ENCODE results near the gene PNMA8A. TPM values are rescaled to one million over a fixed set of nuclear protein-coding genes. Genes with fewer than 3 reads are reported as not detected.

PNMA8A gene
- total RNA-seq, 1 donor from 2014 or later, result 1.2 TPM

DNA sequence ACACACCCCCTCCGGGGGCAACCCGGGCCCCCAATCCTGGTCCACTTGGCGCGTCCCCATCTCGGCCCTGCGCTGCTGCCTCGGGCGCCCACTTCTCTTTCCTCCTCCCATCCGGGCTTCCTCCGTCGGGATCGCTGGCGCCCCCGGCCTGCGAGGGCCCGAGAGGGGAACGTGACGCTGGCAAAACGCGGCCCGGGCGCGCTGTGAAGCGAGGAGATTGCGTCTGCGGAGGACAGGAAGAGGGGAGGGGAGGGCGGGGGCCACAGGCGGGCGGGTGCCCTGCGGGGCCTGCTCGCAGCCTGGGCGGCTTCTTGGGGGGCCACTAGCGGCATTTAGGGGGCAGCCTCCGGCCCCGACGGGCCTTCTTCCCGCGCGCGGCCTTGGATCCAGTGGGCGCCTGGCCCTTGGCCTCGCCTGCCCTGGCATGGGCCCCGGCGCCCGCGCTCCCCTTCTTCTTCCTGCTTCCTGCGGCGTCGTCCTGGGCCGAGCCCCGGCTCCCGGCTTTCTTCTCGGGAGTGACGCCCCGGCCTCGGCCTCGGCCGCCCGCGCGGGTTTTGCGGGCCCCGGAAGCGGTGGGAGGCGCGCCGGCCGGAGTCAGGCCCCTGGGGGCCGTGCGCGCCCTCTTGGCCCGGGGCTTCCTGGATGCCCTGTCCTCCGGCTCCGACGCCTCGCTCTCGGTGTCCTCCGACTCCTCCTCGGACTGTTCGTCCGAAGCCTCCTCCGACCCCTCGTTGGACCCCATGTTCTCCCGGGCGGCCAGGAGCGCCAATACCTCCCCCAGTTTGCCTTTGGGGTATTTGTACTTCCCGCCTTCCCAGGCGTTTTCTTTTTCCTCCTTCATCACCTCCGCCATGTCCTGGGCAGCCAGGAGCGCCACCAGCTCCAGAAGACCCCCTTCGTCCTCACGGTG, 22.1 kb upstream of the PNMA8A start:
- DNase-seq (ENCODE audit: low spot score), result no peak

DNA sequence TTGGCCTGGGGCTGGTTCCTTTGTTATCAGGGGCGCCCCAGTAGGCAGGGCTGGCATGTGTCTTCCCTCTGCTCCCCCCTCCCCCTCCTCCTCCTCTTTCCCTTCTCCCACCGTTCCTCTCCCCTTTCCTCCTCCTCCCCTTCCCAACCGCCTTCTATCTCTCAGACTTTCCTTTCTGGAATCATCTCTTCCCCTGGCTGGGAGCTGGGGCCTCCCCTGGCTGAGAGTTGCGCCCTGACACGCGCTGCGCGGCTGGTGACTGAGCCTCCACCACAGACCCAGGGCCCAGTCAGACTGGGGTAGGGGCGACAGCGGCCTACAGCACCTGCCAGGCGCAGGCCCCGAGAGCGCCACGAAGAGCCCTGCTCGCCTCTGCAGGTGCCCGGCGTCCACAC, 21.5 kb upstream of the PNMA8A start:
- DNase-seq (ENCODE audit: low spot score), result no peak

DNA sequence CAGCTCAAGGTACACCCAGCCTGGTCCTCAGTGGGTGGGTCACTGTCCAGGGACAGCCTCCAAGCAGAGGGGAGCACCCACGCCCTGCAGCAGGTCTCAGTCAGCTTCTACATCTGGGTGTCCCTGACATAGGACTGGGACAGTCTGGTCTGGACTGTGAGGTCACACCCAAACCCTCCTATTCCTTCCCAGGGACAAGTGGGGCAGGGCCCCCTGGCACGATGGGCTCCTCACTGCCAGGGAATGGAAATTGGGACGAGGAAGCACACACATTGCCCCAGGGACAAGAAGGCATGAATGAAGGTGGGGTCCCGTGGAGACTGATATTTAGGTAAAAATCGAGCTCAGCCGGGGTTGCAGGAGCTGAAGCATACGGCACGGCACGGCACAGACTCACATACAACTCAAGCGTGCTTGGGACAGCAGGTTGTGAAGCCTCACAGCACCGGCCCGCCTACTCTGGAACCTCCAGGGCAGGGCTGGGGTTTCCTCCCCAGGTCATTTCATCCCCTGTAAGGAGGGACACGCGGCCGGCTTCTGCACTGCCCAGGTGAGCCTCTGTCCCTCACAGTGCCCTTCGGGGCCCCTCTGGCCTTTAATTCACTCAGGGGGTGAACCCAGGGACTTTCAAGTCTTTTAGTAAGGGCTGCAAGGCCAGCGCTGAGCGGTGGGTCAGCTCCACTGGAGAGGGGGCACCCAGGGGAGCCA, 20.8 kb upstream of the PNMA8A start:
- DNase-seq (ENCODE audit: low spot score), result no peak

DNA sequence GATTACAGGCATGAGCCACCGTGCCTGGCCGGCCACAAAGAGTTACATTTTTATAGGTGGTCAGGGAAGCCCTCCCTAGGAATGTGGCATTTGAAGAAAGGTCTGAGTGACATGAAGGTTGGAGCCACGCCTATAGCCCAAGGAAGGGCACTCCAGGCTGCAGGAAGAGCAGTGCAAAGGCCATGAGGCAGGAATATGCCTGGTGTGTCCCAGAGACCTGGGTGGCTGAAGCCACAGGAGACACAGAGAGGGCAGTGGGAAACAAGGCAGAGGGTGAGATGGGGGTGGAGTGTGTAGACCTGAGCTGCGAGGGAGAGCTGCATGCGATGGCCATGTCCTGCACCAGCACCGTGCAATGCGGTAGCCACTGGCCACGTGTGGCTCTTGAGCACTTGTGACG, 19.4 kb upstream of the PNMA8A start:
- DNase-seq (ENCODE audit: low spot score), result no peak

GRCh38 chr19:46489445-46490272, 18.3 kb upstream of the PNMA8A start:
- no peak for DNase-seq (ENCODE audit: low spot score)

- no peak for DNase-seq (ENCODE audit: low spot score)
Observed at GRCh38 chr19:46488551-46488950, 17.2 kb upstream of the PNMA8A start.

DNA sequence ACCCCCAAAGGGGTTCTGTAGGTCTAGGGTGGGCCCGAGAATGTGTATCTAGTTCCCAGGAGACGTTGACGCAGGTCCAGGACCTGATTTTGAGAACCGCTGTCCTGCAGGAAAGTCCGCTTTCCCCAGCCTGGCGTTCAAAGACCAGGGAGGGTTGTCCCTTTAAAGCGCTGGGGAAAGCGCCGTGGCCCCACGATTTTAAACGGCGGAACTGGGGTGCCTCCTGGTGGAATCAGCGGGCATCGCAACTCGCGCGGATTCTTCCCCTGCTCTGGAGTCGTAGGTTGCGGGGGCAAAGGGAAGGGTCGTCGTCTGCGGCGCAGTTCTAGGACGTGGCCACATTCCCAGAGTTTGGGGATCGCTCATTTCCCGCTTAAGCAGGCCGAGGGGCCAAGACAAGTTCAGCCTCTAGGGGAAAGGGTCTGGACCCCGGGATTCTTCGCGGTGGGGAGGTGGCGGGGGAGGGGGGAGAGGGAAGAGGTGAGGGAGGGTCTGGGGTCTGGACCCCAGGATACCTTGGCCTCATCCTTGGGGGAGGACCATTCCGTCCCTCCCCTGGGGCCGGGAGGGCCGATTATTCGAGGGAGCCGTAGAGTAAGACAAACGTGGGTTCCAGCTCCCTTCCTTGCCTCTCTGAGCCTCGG, 16.6 kb upstream of the PNMA8A start:
- no peak for DNase-seq (ENCODE audit: low spot score)

DNA sequence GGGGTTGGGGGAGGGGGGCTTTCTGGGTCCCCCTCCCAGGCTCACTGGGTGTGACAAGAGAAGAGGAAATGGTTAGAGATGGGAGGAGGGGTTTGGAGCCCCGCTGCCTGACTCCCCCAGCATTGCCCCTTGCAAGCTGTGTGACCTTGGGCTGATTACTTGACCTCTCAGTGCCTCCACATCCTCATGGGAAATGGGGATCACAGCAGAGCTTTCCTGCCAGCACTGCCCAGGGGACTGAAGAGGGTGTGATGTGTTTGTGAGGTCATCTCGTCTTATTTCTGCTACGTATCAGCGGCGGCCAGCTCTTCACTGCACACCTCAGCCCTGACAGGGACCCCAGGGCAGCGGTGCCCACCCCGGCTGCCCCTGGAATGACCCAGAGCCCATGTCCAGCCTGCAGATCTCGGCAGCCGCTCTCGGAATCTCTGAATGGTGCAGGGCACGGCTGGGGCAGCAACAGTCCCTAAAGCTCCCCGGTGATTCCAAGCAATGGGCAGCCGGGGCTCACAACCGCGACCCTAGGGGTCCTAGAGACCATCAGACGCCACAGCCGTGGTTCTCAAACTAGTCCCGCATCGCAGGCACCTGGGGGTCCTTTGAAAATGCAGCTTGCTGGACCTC, 15.9 kb upstream of the PNMA8A start:
- no peak for DNase-seq (ENCODE audit: low spot score)

GRCh38 chr19:46486358-46486757, 15.0 kb upstream of the PNMA8A start:
- DNase-seq (ENCODE audit: low spot score), result no peak

- DNase-seq (ENCODE audit: low spot score), result no peak
Observed at GRCh38 chr19:46484656-46485055, 13.3 kb upstream of the PNMA8A start.

GRCh38 chr19:46482631-46483030, 11.3 kb upstream of the PNMA8A start:
- no peak for DNase-seq (ENCODE audit: low spot score)

DNA sequence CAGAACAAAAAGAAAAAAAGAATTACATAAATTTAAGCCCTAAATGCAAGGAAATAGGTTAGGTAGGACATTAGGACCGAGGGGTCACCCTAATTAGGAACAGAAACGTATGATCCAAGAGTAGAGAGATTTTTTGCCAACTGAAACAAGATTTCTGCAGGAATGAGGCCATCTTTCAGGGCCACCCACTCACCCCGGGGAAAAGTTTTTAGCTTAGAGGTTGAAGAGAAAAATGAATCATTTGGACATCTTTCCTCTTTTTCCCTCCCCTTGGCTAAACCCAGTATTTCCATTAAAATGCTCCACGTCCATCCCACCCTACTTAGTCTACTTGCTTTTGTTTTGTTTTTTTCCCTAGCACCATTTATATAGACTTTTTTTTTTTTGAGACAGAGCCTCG, 10.6 kb upstream of the PNMA8A start:
- DNase-seq (ENCODE audit: low spot score), result no peak

DNA sequence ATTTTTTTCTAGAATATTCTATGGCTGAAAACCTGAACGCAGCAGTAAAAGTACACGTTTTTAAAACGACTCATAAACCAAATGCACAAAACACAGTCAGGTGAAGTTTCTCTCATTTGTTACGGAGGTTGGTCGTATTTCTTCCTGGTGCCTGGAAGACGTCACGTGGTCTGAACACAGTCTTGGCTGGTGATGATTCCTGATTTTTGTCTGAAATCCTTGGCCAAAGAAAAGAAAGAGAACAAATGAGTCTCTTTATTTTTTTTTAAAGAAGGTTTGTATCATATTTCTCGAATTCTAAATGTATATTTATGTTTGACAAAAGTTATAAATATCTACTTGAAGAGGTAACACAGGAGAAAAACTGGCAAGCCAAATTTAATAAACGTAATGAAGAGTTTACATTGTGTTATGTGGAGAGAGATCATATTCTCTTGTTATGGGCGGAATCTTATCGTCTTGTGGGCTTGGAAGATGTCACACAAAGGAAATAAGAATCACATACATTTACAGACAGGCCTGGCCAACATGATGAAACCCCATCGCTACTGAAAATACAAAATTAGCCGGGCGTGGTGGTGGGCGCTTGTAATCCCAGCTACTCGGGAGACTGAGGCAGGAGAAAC, 10.0 kb upstream of the PNMA8A start:
- DNase-seq (ENCODE audit: low spot score), result no peak

- DNase-seq (ENCODE audit: low spot score), result no peak
Observed at GRCh38 chr19:46480415-46480814, 9.1 kb upstream of the PNMA8A start.

- no peak for DNase-seq (ENCODE audit: low spot score)
Observed at GRCh38 chr19:46478356-46478986, 7.1 kb upstream of the PNMA8A start.

- no peak for DNase-seq (ENCODE audit: low spot score)
Observed at GRCh38 chr19:46475986-46476385, 4.6 kb upstream of the PNMA8A start.

DNA sequence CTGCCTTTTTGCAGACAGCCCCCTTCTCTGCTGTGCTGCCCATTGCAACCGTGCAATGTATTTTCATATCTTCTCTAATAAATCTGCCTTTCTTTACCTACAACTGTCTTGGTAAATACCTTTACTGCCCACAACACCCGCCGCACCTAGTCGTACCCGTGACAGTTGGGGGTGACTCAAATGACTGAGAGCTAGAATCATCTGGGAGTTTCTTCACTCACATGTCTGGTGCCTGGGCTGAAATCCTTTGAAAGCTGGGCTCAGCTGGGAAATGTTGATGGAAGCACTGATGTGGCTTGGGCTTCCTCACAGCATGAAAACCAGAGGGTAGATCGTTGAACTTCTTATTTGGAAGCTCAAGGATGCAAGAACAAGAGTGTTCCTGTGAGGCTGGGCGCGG, 2.8 kb upstream of the PNMA8A start:
- no peak for DNase-seq (ENCODE audit: low spot score)

- DNase-seq (ENCODE audit: low spot score), result no peak
Observed at GRCh38 chr19:46472592-46472991, 1.2 kb upstream of the PNMA8A start.

- DNase-seq (ENCODE audit: low spot score), result no peak
Observed at GRCh38 chr19:46471811-46472543, 614 bp upstream of the PNMA8A start.

Measured in mesenteric fat pad (tissue), 1 donor.